ENCODE data around the gene NOS3.
A peak's percentile ranks its signal among the peaks of the same experiment; 100 is the strongest.

DNA sequence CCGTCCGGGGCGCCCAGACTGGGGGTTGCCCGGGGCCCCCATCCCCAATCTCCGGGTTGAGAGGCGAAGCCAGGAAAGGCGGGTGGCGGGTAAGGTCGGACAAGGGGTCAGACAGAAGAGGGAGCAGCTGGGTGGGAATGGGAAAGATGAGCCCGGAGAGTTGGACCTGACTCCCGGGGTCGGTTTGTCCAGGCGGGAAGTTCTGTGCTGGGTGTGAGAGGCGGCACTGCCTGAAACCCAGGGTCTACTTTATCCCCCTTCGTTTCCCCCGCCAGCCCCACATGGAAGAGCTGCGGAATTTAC is 69.2 kb downstream of the NOS3 start:
- TF ChIP-seq, protein P1, sequence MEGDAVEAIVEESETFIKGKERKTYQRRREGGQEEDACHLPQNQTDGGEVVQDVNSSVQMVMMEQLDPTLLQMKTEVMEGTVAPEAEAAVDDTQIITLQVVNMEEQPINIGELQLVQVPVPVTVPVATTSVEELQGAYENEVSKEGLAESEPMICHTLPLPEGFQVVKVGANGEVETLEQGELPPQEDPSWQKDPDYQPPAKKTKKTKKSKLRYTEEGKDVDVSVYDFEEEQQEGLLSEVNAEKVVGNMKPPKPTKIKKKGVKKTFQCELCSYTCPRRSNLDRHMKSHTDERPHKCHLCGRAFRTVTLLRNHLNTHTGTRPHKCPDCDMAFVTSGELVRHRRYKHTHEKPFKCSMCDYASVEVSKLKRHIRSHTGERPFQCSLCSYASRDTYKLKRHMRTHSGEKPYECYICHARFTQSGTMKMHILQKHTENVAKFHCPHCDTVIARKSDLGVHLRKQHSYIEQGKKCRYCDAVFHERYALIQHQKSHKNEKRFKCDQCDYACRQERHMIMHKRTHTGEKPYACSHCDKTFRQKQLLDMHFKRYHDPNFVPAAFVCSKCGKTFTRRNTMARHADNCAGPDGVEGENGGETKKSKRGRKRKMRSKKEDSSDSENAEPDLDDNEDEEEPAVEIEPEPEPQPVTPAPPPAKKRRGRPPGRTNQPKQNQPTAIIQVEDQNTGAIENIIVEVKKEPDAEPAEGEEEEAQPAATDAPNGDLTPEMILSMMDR (IDR thresholded peaks at IDR 0.05) = peak in 3 of 12 donors; percentile 4 to 13 (median 4)
- no peak for TF ChIP-seq POLR2A (IDR thresholded peaks at IDR 0.05)
